ENCODE results near the gene NT5DC2.
A peak's percentile ranks its signal among the peaks of the same experiment; 100 is the strongest.
"Not testable (repeated sequence)": the region's sequence is repeated elsewhere in the genome, so short reads cannot be mapped to it uniquely, and the experiment has no call there.

NT5DC2 gene

GRCh38 chr3:52532517-52532837 is 1.2 kb downstream of the NT5DC2 start:
- Mint-ChIP-seq H3K27ac (peak overlapping the region; percentile 74), H3K9me3 (no peaks in the 10 kb centered on the region), H3K4me3 (peak overlapping the region; percentile 83), H3K36me3 (ENCODE audit: low read depth) (peaks cover 36% of the 10 kb centered on the region), H3K27me3 (no peaks in the 10 kb centered on the region), H3K4me1 (ENCODE audit: low read depth) (peaks cover 23% of the 10 kb centered on the region)
- peak; percentile 48 for DNase-seq

DNA sequence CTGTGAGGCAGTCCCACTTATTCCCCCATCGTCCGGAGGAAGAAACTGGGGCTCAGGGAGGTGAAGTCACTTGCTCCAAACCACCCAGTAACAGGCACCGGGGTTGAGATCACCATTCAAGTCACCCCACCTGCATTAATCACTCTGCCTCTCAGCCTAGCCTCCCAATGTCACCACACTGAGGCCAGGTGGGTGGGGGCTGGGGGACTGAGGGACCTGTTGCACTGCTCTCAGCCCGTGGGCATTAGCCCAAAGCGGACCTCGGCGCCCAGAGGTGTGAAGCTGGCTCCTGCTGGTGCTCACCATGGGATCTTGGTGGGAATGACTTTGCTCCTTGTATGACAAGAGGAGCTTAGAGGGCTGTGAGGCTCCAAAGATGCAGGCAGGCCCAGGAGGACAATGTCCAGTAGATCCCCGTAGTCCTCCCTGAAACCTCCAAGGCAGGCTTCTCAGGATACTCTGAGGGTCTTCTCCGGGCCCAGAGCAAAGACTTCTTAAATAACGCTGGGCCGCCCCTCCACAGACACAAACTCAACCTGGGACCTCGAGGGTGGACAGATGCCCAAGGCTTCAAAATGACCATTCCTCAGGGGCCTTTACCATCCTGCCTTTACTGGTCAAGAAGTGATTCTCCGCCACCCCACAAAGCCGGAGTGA is 1.7 kb downstream of the NT5DC2 start:
- H3K4me3 Mint-ChIP-seq: peak overlapping the region; percentile 83
- H3K36me3 Mint-ChIP-seq (ENCODE audit: low read depth): peaks cover 36% of the 10 kb centered on the region
- H3K27me3 Mint-ChIP-seq: no peaks in the 10 kb centered on the region
- H3K9me3 Mint-ChIP-seq: no peaks in the 10 kb centered on the region
- DNase-seq: peak; percentile 28
- H3K4me1 Mint-ChIP-seq (ENCODE audit: low read depth): peaks cover 20% of the 10 kb centered on the region
- H3K27ac Mint-ChIP-seq: peak overlapping the region; percentile 74

DNA sequence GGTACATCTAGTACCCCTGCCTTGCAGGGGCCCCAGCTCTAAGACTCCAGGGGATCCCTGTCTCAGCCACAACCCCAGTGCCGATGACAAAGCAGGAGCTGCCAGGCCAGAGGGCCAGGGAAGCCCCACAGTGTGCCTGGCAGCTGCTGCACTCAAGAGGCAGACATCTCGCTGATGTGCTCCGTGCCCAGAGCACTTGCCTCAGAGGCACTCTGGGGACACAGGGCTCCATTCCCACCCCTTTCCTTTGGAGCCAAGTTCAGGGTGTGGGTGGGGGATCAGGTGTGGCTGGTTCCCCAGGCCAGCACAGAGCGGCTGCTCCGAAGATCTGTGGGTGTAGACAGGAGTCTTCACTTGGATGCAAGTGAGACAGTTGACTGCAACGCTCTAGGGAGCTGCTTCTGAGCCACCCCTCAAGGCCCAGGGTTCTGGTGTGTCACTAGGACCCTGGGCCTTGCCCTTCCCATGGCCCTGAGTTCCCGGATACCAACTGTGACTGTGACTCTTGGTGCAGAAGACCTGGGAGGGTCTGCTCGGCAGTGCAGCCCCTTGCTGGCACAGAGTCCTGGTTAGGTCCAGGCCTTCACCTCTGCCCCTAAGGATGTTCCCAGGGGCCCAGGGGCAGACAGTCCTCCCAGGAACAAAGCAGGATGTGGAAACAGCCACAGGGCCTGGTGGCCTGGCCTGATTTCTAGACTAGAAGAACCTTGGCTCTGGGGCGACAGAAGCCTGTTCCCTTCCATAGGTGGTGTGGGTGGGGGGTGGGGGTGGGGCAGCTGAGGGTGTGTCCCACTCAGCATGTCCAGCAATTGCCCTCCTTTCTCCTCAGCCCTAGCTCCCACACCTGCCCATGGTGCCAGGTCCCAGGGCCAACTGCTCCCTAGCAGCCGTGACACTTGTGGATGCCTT is 2.5 kb downstream of the NT5DC2 start:
- Mint-ChIP-seq H3K27me3 (no peaks in the 10 kb centered on the region), H3K4me1 (ENCODE audit: low read depth) (peaks cover 20% of the 10 kb centered on the region), H3K27ac (no peak overlapping the region), H3K9me3 (no peaks in the 10 kb centered on the region), H3K36me3 (ENCODE audit: low read depth) (peaks cover 36% of the 10 kb centered on the region), H3K4me3 (peak overlapping the region; percentile 83)
- DNase-seq: peak; percentile 27

- Mint-ChIP-seq H3K4me3 (no peak overlapping the region), H3K9me3 (no peaks in the 10 kb centered on the region), H3K27me3 (no peaks in the 10 kb centered on the region), H3K4me1 (ENCODE audit: low read depth) (peaks cover 10% of the 10 kb centered on the region), H3K27ac (no peak overlapping the region), H3K36me3 (ENCODE audit: low read depth) (peaks cover 44% of the 10 kb centered on the region)
- DNase-seq: no peak
These were observed 4.0 kb downstream of the NT5DC2 start for GRCh38 chr3:52529376-52530333.

- peaks cover 53% of the 10 kb centered on the region for H3K36me3 Mint-ChIP-seq (ENCODE audit: low read depth)
- no peak overlapping the region for H3K27ac Mint-ChIP-seq
- no peak for DNase-seq
- H3K9me3 Mint-ChIP-seq: no peaks in the 10 kb centered on the region
- peaks cover 7% of the 10 kb centered on the region for H3K4me1 Mint-ChIP-seq (ENCODE audit: low read depth)
- no peaks in the 10 kb centered on the region for H3K27me3 Mint-ChIP-seq
- H3K4me3 Mint-ChIP-seq: no peak overlapping the region
These were observed 4.9 kb downstream of the NT5DC2 start for GRCh38 chr3:52528586-52529375.

- Mint-ChIP-seq H3K9me3 (no peaks in the 10 kb centered on the region), H3K4me1 (ENCODE audit: low read depth) (peaks cover 7% of the 10 kb centered on the region), H3K4me3 (no peak overlapping the region), H3K27ac (no peak overlapping the region), H3K27me3 (no peaks in the 10 kb centered on the region), H3K36me3 (ENCODE audit: low read depth) (peaks cover 54% of the 10 kb centered on the region)
- DNase-seq: no peak
These were observed 5.7 kb downstream of the NT5DC2 start for GRCh38 chr3:52527732-52528585.

DNA sequence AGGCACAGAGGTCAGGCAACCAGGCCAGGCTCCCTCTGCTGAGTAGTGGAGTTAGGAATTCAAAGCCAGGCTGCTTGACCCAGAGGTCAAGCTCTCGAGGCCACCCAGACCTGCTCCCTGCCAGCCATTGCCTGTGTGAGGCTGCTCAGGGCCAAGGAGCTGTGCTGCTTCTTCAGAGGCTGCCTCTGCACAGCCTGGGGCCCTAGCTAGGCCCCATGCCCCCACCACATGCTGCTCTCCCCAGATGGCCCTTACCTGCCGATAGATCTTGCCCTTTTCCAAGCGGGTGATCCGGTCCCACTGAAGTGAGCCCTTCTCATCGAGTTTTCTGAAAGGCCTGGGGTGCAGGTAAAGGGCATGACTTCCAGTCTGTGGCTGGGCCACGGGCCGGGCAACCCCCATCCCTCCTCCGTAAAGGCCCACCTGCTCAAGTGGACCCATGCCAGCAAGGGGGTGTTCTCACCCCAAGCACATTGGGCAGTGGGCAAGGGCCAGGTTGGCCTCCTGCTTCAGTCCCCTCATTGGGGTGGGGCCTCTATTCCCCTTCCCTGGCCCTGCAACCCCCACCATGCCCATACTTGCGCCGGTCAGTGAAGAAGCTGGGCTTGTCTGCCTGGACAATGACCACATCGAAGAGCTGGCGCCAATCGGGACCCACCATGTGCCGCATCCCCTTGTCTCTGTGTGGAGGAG is 6.5 kb downstream of the NT5DC2 start:
- Mint-ChIP-seq H3K27ac (no peak overlapping the region), H3K36me3 (ENCODE audit: low read depth) (peaks cover 47% of the 10 kb centered on the region), H3K27me3 (no peaks in the 10 kb centered on the region), H3K9me3 (no peaks in the 10 kb centered on the region), H3K4me1 (ENCODE audit: low read depth) (peaks cover 2% of the 10 kb centered on the region), H3K4me3 (no peak overlapping the region)
- DNase-seq: no peak

DNA sequence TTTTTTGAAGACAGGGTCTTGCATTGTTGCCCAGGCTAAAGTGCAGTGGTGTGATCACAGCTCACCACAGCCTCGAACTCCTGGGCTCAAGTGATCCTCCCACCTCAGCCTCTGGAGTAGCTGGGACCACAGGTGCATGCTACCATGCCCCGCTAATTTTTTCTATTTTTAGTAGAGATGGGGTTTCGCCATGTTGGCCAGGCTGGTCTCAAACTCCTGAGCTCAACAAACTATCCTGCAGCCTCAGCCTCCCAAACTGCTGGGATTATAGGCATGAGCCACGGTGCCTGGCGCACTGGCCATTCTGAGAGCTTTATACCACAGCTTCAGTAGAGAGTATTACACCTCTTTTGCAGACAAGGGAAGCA is 7.0 kb downstream of the NT5DC2 start:
- H3K36me3 Mint-ChIP-seq (ENCODE audit: low read depth): peaks cover 47% of the 10 kb centered on the region
- not testable (repeated sequence) for H3K9me3 Mint-ChIP-seq; H3K27ac Mint-ChIP-seq; H3K4me3 Mint-ChIP-seq; H3K27me3 Mint-ChIP-seq; DNase-seq; H3K4me1 Mint-ChIP-seq (ENCODE audit: low read depth)

GRCh38 chr3:52525680-52526561 is 7.7 kb downstream of the NT5DC2 start:
- Mint-ChIP-seq H3K27me3 (no peaks in the 10 kb centered on the region), H3K4me3 (no peak overlapping the region), H3K36me3 (ENCODE audit: low read depth) (peaks cover 47% of the 10 kb centered on the region), H3K4me1 (ENCODE audit: low read depth) (no peaks in the 10 kb centered on the region), H3K27ac (peak overlapping the region; percentile 31), H3K9me3 (no peaks in the 10 kb centered on the region)
- DNase-seq: no peak

DNA sequence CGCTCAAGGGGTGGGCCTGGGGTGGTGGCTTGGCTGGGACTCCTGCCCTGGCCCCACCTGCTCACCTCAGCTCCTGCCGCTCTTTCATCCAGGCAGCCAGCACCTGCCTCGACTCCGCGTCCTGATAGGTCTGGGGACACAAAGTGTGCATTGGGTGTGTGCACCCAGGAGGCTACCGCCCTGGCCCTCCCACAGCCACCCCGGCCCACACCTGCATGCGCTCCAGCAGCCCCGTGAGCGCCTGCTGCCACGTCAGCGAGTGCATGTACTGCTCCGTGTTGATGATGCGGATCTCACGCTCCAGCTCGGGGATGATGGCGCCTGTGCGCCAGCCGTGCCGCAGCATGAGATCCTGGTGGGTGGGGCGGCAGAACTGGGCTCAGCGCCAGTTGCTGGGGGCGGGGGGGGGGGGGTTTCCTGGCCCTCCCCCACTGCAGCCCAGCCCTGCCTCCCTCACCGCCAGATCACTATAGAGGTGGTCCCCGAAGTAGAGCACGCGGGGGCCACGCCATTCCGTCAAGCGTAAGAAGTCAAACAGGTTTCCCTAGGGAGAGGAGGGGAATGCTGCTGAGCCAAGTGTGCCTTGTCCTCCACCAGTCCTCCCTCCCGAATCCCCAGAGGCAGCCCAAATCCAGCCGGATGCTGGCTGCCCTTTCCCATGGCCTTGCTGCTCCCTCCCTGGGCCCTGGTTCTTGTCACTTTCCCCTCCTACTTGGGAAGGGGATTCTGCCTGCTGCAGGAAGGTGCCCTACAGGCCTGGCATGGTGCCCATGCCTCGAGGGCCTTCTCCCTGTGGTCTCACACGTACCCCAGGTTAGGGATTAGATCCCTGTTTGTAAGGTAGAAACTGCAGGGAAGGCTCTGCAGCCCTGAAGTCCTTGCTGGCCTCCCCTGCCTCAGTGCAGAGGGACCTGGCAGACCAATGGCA is 8.6 kb downstream of the NT5DC2 start:
- H3K27me3 Mint-ChIP-seq: no peaks in the 10 kb centered on the region
- H3K27ac Mint-ChIP-seq: no peak overlapping the region
- peaks cover 45% of the 10 kb centered on the region for H3K36me3 Mint-ChIP-seq (ENCODE audit: low read depth)
- H3K4me3 Mint-ChIP-seq: no peak overlapping the region
- no peaks in the 10 kb centered on the region for H3K9me3 Mint-ChIP-seq
- no peaks in the 10 kb centered on the region for H3K4me1 Mint-ChIP-seq (ENCODE audit: low read depth)
- no peak for DNase-seq

GRCh38 chr3:52524258-52524751 is 9.4 kb downstream of the NT5DC2 start:
- H3K4me1 Mint-ChIP-seq (ENCODE audit: low read depth): no peaks in the 10 kb centered on the region
- H3K4me3 Mint-ChIP-seq: no peak overlapping the region
- H3K9me3 Mint-ChIP-seq: no peaks in the 10 kb centered on the region
- DNase-seq: no peak
- H3K27ac Mint-ChIP-seq: no peak overlapping the region
- H3K27me3 Mint-ChIP-seq: no peaks in the 10 kb centered on the region
- peaks cover 45% of the 10 kb centered on the region for H3K36me3 Mint-ChIP-seq (ENCODE audit: low read depth)
